NB4 (cell line): Measurements from ENCODE around the gene EPHA4.

Experiments used
- DNase-seq: peaks from one replicate; pipeline ENCODE4 v3.0.0; 2010; ENCODE audit warnings: low read depth
- H3K4me3 ChIP-seq: one replicate; pipeline ENCODE4 v1.5.1; 2011; ENCODE audit warnings: mild to moderate bottlenecking, low read depth, low read length, moderate library complexity
- MYC ChIP-seq: IDR thresholded peaks from 2 replicates; pipeline ENCODE4 v1.6.1; 2011; ENCODE audit warnings: low read depth, low read length
- POLR2A ChIP-seq: IDR thresholded peaks from 2 replicates; pipeline ENCODE4 v1.6.1; 2011; ENCODE audit warnings: mild to moderate bottlenecking; ENCODE audit not compliant: insufficient read length; ENCODE audit errors: extremely low read depth
- TF ChIP-seq, protein P1 (sequence below): IDR thresholded peaks from 2 replicates; pipeline ENCODE4 v1.6.1; 2011; ENCODE audit warnings: low read depth, low read length
- TF ChIP-seq, protein P2 (sequence below): IDR thresholded peaks from one replicate; pipeline ENCODE4 v1.5.1; 2012; ENCODE audit warnings: low read depth, low read length

EPHA4 gene

DNA sequence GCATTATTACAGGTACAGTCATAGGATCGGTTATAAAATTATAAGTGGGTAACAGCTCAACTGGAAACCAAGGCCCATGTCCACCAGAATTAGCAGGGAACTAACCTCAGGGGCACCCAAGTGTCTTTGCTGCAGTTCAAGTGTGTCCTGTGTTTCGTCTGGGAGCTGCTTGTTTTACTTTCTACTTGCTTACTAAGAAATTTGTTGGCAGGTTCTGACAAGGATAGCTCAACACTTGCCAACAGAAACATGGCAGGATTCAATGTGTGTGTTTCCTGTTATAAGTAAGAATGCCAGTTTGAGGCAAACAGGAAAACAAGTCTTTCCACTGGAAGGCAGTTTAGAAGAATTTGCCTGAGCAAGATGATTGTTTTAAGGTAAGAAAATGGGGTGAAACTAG lies 104.5 kb downstream of the EPHA4 start:
- H3K4me3 ChIP-seq: no peak overlapping the region
- DNase-seq: no peak
- TF ChIP-seq POLR2A (no peak), MYC (no peak)
- TF ChIP-seq, protein P1, sequence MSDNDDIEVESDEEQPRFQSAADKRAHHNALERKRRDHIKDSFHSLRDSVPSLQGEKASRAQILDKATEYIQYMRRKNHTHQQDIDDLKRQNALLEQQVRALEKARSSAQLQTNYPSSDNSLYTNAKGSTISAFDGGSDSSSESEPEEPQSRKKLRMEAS: no peak

DNA sequence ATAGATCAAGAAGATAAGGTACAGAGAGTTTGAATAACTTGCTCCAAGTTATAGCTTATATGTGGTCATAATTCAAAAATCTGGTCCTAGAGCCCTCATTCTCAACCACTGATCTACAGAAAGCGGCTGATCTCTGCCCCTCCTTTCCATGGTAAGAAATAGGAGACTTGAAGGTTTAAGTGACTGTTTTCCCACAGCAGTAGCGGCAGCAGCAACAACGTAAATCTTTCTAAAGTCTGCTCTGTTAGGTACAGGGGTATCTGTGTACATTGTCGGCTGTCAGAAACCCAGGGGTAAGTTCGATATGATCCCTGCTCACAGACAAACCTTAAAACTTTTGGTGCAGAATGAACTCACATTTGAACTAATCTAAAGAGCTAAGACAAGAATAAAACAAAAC lies 105.4 kb downstream of the EPHA4 start:
- no peak overlapping the region for H3K4me3 ChIP-seq
- DNase-seq: no peak
- TF ChIP-seq, protein P1: no peak
- TF ChIP-seq POLR2A (no peak), MYC (no peak)
- TF ChIP-seq, protein P2, sequence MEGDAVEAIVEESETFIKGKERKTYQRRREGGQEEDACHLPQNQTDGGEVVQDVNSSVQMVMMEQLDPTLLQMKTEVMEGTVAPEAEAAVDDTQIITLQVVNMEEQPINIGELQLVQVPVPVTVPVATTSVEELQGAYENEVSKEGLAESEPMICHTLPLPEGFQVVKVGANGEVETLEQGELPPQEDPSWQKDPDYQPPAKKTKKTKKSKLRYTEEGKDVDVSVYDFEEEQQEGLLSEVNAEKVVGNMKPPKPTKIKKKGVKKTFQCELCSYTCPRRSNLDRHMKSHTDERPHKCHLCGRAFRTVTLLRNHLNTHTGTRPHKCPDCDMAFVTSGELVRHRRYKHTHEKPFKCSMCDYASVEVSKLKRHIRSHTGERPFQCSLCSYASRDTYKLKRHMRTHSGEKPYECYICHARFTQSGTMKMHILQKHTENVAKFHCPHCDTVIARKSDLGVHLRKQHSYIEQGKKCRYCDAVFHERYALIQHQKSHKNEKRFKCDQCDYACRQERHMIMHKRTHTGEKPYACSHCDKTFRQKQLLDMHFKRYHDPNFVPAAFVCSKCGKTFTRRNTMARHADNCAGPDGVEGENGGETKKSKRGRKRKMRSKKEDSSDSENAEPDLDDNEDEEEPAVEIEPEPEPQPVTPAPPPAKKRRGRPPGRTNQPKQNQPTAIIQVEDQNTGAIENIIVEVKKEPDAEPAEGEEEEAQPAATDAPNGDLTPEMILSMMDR: no peak

DNA sequence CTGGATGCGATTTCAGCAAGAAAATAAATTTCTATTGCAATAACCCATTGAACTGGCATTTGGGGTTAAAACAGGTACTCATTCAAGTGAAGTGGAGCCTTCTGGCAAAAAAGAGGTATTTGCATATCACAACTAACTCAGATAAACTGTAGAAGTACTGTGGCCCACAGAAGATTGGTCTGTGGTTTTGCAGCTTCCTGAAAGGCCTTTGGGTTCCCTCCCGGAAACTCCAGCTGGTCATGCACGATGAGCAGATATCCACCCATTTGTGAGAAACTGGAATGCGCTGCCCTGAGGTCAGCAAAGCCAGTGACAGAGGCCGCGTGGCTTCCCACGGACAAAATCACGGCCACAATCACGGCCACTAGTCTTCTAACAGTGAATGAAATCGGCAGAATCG lies 106.3 kb downstream of the EPHA4 start:
- peak; percentile 21 for DNase-seq
- no peak for TF ChIP-seq POLR2A
- no peak overlapping the region for H3K4me3 ChIP-seq

DNA sequence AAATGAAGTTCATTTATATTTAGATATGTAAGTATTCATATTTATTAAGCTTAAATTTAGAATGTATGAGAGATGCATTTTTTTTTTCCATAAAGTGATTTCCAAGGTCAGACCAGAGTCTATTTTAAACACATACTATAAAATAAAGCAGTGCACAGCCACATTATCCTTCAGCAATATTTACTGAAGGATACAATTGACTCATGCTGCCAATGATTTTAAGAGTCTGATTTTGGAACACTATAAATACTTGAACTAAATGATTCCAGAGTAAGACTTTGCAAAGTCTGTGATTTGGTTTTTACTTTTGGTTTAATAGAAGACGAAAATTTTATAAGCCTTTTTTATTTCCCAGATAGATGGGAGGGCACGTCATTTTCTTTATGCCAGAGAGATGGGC lies 107.1 kb downstream of the EPHA4 start:
- TF ChIP-seq, protein P2: no peak
- TF ChIP-seq POLR2A: no peak
- TF ChIP-seq MYC: no peak
- TF ChIP-seq, protein P1: no peak
- no peak overlapping the region for H3K4me3 ChIP-seq
- no peak for DNase-seq

DNA sequence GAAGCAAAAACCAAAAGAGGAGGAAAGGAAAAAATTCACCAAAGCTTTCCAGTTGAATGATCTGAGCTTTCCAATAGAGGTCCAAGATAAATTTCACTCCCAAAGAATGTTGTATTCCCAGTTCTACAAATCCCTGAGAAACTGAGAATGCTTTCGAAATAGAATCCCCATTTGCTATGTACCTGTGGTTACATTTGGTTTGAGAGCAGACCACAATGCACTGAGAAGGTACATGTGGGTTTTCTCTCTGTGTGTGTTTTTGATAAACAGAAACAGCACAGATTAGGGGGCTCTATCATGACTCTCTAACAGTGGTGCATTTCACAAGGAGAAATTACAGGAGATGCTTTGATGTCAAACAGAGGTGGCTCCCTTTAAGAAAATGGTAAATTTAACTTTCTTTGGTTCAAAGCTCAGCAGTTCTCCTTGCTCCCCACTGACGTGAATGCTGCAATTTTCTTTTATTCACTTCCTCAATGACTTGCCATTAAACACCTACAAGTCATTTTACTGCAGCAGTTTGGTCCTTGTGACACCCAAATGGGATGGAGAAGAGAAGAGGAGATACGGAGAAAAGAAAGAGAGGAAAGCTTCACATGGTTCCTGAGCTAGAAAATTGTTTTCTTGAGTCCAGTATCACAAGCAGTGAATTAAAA lies 108.7 kb downstream of the EPHA4 start:
- H3K4me3 ChIP-seq: no peak overlapping the region
- TF ChIP-seq, protein P1: no peak
- TF ChIP-seq MYC (no peak), POLR2A (no peak)
- TF ChIP-seq, protein P2: no peak
- DNase-seq: no peak

DNA sequence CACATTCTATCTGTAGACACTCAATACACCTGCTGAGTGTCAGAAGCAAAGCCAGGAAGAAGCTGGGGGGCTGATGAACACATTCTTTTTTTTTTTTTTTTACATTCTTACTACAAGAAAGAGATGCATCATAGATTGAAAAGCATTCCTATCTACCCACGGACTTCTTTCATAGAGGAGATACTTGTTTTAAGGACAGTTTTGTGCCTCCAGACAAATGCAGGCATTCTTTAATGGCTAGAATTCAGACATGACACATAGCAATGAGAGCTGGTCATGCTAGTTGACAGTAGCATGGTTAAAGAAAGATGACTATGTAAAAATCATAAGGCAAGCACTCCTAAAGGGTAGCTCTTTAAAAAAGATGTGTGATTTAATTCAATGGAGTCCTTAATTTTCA lies 110.2 kb downstream of the EPHA4 start:
- TF ChIP-seq POLR2A (no peak), MYC (no peak)
- TF ChIP-seq, protein P1: no peak
- TF ChIP-seq, protein P2: no peak

DNA sequence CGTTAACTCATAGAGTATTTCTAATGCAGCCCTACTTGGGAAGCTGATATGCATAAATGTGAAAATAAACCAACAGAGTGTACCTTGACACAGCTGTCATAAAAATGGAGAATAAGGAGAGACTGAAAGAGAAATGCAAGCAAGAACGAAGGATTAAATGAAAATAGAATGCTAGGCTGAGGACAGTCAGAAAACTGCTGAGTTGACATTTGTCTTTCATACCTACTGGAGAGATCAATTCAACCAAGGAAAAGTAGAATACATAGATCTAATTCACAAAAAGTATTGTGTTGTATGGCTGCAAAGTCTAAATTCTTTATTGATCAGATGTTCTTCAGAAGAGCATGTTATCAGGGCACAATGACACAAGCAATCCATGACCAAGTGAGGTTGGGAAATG lies 112.0 kb downstream of the EPHA4 start:
- no peak for DNase-seq
- TF ChIP-seq MYC (no peak), POLR2A (no peak)
- TF ChIP-seq, protein P1: no peak
- no peak overlapping the region for H3K4me3 ChIP-seq

More for the DNA sequence above, 110.2 kb downstream of the EPHA4 start:
- DNase-seq: no peak
- H3K4me3 ChIP-seq: no peak overlapping the region
